ENCODE data around the gene KEAP1. TPM values are rescaled to one million over a fixed set of nuclear protein-coding genes. Genes with fewer than 3 reads are reported as not detected.

Gene KEAP1
- total and polyA plus RNA-seq, 10 of the 15 experiments (the other 5 are each of a cell fraction or from before 2014, with no cell fraction given) = 1.4 to 87.7 (median 48.6) TPM

DNA sequence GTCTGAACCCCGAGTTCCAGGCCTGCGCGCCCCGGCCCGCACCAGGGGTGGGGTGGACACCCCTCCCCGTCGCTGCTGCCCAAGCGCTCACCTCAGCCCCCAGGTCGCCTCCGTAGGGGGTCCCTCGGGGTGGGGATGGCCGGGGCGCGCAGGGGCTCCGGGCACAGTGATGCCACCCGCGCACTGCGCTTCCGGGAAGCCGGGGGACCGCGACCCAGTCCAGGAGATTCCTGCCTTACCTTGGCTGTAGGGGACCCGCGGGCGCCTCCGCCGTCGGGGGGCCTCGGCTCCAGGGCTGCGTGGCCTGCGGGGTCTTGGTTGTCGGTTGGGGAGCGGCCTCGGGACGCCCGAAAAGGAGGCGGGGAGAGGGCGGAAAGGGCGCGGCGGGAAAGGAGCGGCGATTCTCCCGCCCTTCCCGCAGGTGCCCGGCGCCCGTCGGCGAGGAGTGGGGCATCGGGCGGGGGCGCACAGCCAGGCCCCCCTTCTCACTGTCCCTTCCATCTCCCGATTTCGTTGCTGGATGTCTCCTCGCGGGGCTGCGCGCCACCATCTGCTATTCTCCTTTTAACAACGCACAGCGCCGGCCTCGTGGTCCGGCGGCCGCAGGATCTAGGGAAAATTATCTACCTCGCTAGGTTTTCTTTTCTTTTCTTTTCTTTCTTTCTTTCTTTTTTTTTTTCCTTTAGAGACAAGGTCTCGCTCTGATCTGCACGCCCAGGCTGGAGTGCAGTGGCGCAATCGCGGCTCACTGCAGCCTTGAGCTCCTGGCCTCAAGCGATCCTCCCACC is at the start of gene KEAP1 (continued):
- TF ChIP-seq, protein P1, sequence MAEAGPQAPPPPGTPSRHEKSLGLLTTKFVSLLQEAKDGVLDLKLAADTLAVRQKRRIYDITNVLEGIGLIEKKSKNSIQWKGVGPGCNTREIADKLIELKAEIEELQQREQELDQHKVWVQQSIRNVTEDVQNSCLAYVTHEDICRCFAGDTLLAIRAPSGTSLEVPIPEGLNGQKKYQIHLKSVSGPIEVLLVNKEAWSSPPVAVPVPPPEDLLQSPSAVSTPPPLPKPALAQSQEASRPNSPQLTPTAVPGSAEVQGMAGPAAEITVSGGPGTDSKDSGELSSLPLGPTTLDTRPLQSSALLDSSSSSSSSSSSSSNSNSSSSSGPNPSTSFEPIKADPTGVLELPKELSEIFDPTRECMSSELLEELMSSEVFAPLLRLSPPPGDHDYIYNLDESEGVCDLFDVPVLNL (IDR thresholded peaks at IDR 0.05; ENCODE audit: low read depth, low read length) = 0 out of 2 replicates have a peak, but pooled peaks have one; percentile 30
- no peak for TF ChIP-seq MTA2 (IDR thresholded peaks at IDR 0.05; ENCODE audit: low read depth)
- TF ChIP-seq TCF7 (IDR thresholded peaks at IDR 0.05; ENCODE audit: borderline replicate concordance) = no peak
- peak; percentile 74; the same call in 1 of the 2 replicates for TF ChIP-seq NBN (IDR thresholded peaks at IDR 0.05)
- TF ChIP-seq, protein P2, sequence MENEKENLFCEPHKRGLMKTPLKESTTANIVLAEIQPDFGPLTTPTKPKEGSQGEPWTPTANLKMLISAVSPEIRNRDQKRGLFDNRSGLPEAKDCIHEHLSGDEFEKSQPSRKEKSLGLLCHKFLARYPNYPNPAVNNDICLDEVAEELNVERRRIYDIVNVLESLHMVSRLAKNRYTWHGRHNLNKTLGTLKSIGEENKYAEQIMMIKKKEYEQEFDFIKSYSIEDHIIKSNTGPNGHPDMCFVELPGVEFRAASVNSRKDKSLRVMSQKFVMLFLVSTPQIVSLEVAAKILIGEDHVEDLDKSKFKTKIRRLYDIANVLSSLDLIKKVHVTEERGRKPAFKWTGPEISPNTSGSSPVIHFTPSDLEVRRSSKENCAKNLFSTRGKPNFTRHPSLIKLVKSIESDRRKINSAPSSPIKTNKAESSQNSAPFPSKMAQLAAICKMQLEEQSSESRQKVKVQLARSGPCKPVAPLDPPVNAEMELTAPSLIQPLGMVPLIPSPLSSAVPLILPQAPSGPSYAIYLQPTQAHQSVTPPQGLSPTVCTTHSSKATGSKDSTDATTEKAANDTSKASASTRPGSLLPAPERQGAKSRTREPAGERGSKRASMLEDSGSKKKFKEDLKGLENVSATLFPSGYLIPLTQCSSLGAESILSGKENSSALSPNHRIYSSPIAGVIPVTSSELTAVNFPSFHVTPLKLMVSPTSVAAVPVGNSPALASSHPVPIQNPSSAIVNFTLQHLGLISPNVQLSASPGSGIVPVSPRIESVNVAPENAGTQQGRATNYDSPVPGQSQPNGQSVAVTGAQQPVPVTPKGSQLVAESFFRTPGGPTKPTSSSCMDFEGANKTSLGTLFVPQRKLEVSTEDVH (IDR thresholded peaks at IDR 0.05; ENCODE audit: low read depth, partially characterized antibody) = no peak
- no peak for TF ChIP-seq CREB1 (IDR thresholded peaks at IDR 0.05; ENCODE audit: low read depth)
- TF ChIP-seq RB1 (IDR thresholded peaks at IDR 0.05; ENCODE audit: borderline replicate concordance) = peak; percentile 48; the same call in 1 of the 2 replicates
- TF ChIP-seq, protein P3, sequence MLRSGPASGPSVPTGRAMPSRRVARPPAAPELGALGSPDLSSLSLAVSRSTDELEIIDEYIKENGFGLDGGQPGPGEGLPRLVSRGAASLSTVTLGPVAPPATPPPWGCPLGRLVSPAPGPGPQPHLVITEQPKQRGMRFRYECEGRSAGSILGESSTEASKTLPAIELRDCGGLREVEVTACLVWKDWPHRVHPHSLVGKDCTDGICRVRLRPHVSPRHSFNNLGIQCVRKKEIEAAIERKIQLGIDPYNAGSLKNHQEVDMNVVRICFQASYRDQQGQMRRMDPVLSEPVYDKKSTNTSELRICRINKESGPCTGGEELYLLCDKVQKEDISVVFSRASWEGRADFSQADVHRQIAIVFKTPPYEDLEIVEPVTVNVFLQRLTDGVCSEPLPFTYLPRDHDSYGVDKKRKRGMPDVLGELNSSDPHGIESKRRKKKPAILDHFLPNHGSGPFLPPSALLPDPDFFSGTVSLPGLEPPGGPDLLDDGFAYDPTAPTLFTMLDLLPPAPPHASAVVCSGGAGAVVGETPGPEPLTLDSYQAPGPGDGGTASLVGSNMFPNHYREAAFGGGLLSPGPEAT (IDR thresholded peaks at IDR 0.05; ENCODE audit: low read depth) = 0 out of 2 replicates have a peak, but pooled peaks have one; percentile 23
- no peak for TF ChIP-seq EGR1 (IDR thresholded peaks at IDR 0.05; ENCODE audit: borderline replicate concordance in 1 of 2, low read depth in 2 of 2, low read length in 2 of 2)
- TF ChIP-seq, protein P4, sequence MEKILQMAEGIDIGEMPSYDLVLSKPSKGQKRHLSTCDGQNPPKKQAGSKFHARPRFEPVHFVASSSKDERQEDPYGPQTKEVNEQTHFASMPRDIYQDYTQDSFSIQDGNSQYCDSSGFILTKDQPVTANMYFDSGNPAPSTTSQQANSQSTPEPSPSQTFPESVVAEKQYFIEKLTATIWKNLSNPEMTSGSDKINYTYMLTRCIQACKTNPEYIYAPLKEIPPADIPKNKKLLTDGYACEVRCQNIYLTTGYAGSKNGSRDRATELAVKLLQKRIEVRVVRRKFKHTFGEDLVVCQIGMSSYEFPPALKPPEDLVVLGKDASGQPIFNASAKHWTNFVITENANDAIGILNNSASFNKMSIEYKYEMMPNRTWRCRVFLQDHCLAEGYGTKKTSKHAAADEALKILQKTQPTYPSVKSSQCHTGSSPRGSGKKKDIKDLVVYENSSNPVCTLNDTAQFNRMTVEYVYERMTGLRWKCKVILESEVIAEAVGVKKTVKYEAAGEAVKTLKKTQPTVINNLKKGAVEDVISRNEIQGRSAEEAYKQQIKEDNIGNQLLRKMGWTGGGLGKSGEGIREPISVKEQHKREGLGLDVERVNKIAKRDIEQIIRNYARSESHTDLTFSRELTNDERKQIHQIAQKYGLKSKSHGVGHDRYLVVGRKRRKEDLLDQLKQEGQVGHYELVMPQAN (conservative IDR thresholded peaks at IDR 0.05) = no peak
- no peak for TF ChIP-seq CHD1 (IDR thresholded peaks at IDR 0.05; ENCODE audit: low read depth, low read length)
- TF ChIP-seq SPI1 (IDR thresholded peaks at IDR 0.05; ENCODE audit: borderline replicate concordance, insufficient read depth, low read depth, low read length) = no peak
- 0 out of 2 replicates have a peak, but pooled peaks have one; percentile 9 for TF ChIP-seq EED (IDR thresholded peaks at IDR 0.05; ENCODE audit: low read depth)
- no peak for TF ChIP-seq CBX5 (IDR thresholded peaks at IDR 0.05; ENCODE audit: low read depth)
- TF ChIP-seq, protein P5, sequence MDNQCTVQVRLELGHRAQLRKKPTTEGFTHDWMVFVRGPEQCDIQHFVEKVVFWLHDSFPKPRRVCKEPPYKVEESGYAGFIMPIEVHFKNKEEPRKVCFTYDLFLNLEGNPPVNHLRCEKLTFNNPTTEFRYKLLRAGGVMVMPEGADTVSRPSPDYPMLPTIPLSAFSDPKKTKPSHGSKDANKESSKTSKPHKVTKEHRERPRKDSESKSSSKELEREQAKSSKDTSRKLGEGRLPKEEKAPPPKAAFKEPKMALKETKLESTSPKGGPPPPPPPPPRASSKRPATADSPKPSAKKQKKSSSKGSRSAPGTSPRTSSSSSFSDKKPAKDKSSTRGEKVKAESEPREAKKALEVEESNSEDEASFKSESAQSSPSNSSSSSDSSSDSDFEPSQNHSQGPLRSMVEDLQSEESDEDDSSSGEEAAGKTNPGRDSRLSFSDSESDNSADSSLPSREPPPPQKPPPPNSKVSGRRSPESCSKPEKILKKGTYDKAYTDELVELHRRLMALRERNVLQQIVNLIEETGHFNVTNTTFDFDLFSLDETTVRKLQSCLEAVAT (IDR thresholded peaks at IDR 0.05) = peak; percentile 32; the same call in 1 of the 2 replicates
- TF ChIP-seq SUPT20H (IDR thresholded peaks at IDR 0.05; ENCODE audit: borderline replicate concordance, control insufficient read depth, low read depth, low read length) = no peak
- TF ChIP-seq ATF7 (IDR thresholded peaks at IDR 0.05; ENCODE audit: low read depth) = no peak
- TF ChIP-seq BACH1 (IDR thresholded peaks at IDR 0.05; ENCODE audit: borderline replicate concordance) = no peak

All from GM12878 (cell line).